Brain microvascular endothelial cell (primary cell): Measurements from ENCODE around the gene FOXA2.

Experiments used
- DNase-seq: peaks from one replicate; pipeline ENCODE4 v3.0.0-alpha.2; 2020
- H3K27ac ChIP-seq: fragments of 250-450 bp; sonication (Bioruptor Pico); 2 replicates; pipeline ENCODE4 v1.5.1; 2020; ENCODE audit warnings: mild to moderate bottlenecking, moderate library complexity
- H3K27me3 ChIP-seq: fragments of 250-450 bp; sonication (Bioruptor Pico); replicated peaks from 2 replicates; pipeline ENCODE4 v1.5.1; 2020; ENCODE audit warnings: mild to moderate bottlenecking
- H3K36me3 ChIP-seq: fragments of 250-450 bp; sonication (Bioruptor Pico); replicated peaks from 2 replicates; pipeline ENCODE4 v1.5.1; 2020; ENCODE audit warnings: mild to moderate bottlenecking
- H3K4me3 ChIP-seq: 2 replicates; pipeline ENCODE4 v1.5.1; 2011; ENCODE audit warnings: low read depth, mild to moderate bottlenecking, control low read depth, low read length, moderate library complexity
- CTCF ChIP-seq: IDR thresholded peaks from 2 replicates; pipeline ENCODE4 v1.5.1; 2011; ENCODE audit warnings: low read depth, mild to moderate bottlenecking, moderate library complexity, low read length, control low read depth, inconsistent platforms; ENCODE audit errors: missing control alignments
- in situ Hi-C: cut with HindIII; loops from 2 replicates; pipeline ENCODE4 v1.10.0; 2017; ENCODE audit warnings: low sequenced_read_pairs, low pct_ligation_motif_present

Gene FOXA2

GRCh38 chr20:22620342-22620741 is 36.0 kb upstream of the FOXA2 start:
- H3K27ac ChIP-seq: no peak overlapping the region
- no peaks in the 10 kb centered on the region for H3K36me3 ChIP-seq
- no peak for TF ChIP-seq CTCF
- DNase-seq: no peak
- H3K27me3 ChIP-seq: no peaks in the 10 kb centered on the region
- in situ Hi-C loops: no loop called here
- no peak overlapping the region for H3K4me3 ChIP-seq

DNA sequence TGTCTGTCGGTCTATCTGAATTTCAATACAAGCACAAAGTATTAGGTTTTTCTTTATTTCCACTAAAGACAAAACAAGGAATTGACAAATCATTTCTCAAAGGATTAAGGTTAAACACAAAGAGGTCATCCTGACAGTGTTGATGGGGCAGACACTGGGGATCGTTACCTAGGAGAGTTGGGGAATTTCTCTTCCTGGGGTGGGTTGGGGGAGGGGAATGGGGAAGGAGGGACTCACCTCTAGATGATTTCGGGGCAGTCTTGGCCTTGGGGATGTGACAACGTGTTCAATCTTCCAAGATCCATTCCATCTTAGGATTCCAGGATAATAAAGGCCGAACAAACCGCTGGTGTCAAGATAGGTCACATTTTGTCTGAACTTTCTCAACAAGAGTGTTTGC is 35.4 kb upstream of the FOXA2 start:
- no peaks in the 10 kb centered on the region for H3K27me3 ChIP-seq
- no peaks in the 10 kb centered on the region for H3K36me3 ChIP-seq
- H3K27ac ChIP-seq: no peak overlapping the region
- in situ Hi-C loops: no loop called here
- no peak overlapping the region for H3K4me3 ChIP-seq
- TF ChIP-seq CTCF: no peak
- DNase-seq: no peak

- TF ChIP-seq CTCF: no peak
Measured at GRCh38 chr20:22619272-22619671, 34.9 kb upstream of the FOXA2 start.

GRCh38 chr20:22617160-22617559 is 32.8 kb upstream of the FOXA2 start:
- DNase-seq: no peak
- Histone ChIP-seq H3K36me3 (no peaks in the 10 kb centered on the region), H3K27me3 (no peaks in the 10 kb centered on the region), H3K27ac (no peak overlapping the region), H3K4me3 (no peak overlapping the region)
- no peak for TF ChIP-seq CTCF
- in situ Hi-C loops: no loop called here

More at GRCh38 chr20:22619272-22619671, 34.9 kb upstream of the FOXA2 start:
- in situ Hi-C loops: no loop called here
- no peak for DNase-seq
- H3K4me3 ChIP-seq: no peak overlapping the region
- no peak overlapping the region for H3K27ac ChIP-seq
- no peaks in the 10 kb centered on the region for H3K36me3 ChIP-seq
- no peaks in the 10 kb centered on the region for H3K27me3 ChIP-seq

- Histone ChIP-seq H3K27me3 (no peaks in the 10 kb centered on the region), H3K27ac (no peak overlapping the region), H3K36me3 (no peaks in the 10 kb centered on the region), H3K4me3 (no peak overlapping the region)
- DNase-seq: no peak
- no peak for TF ChIP-seq CTCF
- in situ Hi-C loops: no loop called here
Measured at GRCh38 chr20:22616551-22616950, 32.2 kb upstream of the FOXA2 start.

- no peak for TF ChIP-seq CTCF
- Histone ChIP-seq H3K36me3 (no peaks in the 10 kb centered on the region), H3K27me3 (no peaks in the 10 kb centered on the region), H3K4me3 (no peak overlapping the region), H3K27ac (no peak overlapping the region)
- in situ Hi-C loops: no loop called here
- DNase-seq: no peak
Measured at GRCh38 chr20:22615425-22615824, 31.1 kb upstream of the FOXA2 start.
